ENCODE measurements around the gene EYA4. TPM values are rescaled to one million over a fixed set of nuclear protein-coding genes. Genes with fewer than 3 reads are reported as not detected.
"Not testable (repeated sequence)": the region's sequence is repeated elsewhere in the genome, so short reads cannot be mapped to it uniquely, and the experiment has no call there.

EYA4 gene
- total RNA-seq, 2 donors from 2014 or later, result not detected

DNA sequence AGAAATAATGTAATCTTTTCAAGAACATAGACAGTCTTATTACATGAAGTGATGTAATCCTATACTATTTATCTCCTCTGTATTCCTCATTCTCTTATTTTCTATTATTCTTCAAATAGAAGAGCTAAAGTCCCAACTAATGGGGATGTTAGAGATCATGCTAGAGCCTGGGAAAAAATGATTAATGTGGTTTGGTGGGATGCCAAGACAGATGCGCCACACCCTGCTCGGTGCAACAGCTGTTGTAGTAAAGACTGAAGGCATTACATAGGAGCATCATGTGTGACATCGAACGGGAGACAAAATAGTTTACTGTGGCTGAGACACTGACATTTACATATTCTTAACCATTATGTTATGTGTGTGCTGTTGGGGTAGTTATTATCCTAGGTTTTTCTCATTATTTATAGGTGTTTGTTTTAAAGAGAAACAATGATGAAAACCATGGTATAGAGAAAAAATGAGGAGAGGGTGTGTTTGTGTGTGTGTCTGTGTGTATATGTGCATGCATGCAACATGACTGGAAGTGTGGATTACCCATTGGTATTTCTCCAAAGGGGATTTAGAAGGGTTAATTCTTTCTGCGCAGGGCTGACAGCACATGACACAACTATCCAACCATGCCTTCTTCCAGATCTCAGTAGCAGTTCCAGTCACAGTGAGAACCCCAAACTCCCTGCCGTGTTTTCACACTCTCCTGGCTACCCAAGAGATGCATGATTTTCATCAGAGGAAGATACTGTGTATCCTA, 155.3 kb downstream of the EYA4 start:
- Mint-ChIP-seq H3K27ac (no peak overlapping the region), H3K36me3 (no peaks in the 10 kb centered on the region), H3K9me3 (peaks cover 4% of the 10 kb centered on the region in 2 donors)
- no peak for ATAC-seq
- no peak for DNase-seq (ENCODE audit: low spot score in 2 of 2)

DNA sequence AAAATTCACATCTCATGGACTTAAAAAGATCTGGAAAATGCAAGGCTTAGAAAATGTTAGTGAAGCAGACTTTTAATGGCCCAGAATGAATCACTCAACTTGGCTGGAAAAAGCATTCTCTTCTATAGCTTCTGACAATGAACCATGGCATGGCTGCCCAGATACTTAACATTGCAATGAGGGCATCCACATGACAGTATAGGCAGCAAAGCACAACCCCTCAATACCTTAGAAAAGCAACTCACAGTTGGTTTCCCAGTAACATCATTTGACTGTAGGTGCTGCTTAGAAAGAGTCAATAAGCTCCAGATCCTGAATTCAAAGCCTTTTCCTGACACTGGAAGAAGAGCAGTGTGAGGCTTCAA, 155.8 kb downstream of the EYA4 start:
- DNase-seq (ENCODE audit: low spot score in 2 of 2) (no peak), ATAC-seq (no peak)
- Mint-ChIP-seq H3K36me3 (no peaks in the 10 kb centered on the region), H3K9me3 (peaks cover 4% of the 10 kb centered on the region in 2 donors), H3K27ac (no peak overlapping the region)

DNA sequence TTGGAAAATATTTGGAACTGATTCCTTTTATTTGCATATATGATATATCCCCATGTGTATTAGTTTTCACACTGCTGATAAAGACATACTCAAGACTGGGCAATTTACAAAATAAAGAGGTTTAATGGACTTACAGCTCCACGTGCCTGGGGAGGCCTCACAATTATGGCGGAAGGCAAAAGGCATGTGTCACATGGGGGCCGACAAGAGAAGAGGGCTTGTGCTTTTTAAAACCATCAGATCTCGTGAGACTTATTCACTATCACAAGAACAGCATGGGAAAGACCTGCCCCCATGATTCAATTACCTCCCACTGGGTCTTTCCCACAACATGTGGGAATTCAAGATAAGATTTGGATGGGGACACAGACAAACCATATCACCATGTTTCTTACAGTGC, 156.4 kb downstream of the EYA4 start:
- not testable (repeated sequence) for DNase-seq (ENCODE audit: low spot score in 2 of 2); H3K36me3 Mint-ChIP-seq; ATAC-seq; H3K9me3 Mint-ChIP-seq; H3K27ac Mint-ChIP-seq

DNA sequence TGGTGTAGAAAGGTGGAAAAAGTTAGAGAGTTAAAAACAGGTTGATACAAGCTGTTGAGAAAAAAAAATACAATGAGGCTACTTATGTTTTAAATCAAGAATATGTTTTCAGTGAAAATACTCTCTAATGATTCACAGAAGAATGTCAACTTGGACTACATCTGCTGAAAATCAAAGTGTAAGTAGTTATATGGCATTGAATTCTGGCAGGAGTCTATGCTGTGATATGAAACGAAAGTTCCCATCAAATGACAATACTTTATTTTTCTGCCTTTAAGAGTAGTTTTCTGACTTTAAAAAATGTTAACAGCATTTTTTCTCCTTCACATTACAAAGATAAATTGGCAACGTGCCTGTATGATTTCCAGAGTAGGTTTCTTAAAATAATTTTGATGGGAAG, 158.3 kb downstream of the EYA4 start:
- Mint-ChIP-seq H3K36me3 (no peaks in the 10 kb centered on the region), H3K9me3 (peaks cover 4% of the 10 kb centered on the region in 2 donors), H3K27ac (no peak overlapping the region)
- ATAC-seq (no peak), DNase-seq (ENCODE audit: low spot score in 2 of 2) (no peak)

DNA sequence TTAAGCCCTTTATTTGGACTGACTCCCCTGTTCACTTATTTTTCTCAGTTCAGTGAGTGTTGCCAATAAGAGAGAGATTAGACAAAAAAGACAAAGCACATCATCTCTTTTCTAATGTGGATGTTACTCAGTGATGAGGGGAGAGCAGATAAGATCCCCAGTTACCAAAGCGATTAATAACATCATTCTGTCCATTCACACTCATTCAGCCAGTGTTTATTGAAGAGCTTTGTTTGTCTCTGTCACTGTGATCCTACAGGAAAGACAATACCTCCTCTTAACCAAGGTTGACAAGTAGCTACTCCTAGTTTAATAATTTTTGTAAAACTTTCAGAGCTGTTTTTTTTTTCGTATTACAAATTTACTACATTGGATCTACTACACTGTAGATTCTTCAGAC, 163.0 kb downstream of the EYA4 start:
- ATAC-seq (no peak), DNase-seq (ENCODE audit: low spot score in 2 of 2) (no peak)
- H3K36me3 Mint-ChIP-seq, result no peaks in the 10 kb centered on the region
- peaks cover 0 to 4% of the 10 kb centered on the region in 2 donors for H3K9me3 Mint-ChIP-seq
- no peak overlapping the region for H3K27ac Mint-ChIP-seq

DNA sequence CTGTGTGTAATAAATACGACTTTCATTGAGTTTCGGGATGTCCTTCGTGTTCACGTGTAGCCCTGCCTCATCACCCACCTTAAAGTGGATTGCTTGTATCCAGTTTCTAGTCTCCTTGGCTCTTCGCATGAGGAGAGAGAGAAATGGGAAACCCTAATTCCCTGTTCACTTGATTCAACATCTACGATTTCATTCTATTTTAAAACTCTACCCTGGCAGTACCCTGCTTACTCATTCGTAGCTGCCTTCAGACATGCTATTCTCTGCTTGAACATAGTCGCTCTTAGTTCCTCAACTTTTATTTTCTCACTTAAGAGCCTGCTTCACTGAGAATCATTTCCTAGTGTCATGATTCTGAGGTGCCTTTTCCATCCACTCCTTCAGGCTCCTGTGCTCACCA, 163.6 kb downstream of the EYA4 start:
- DNase-seq (ENCODE audit: low spot score in 2 of 2), result no peak
- Mint-ChIP-seq H3K36me3 (no peaks in the 10 kb centered on the region), H3K27ac (no peak overlapping the region), H3K9me3 (peaks cover 0 to 4% of the 10 kb centered on the region in 2 donors)
- ATAC-seq, result no peak

DNA sequence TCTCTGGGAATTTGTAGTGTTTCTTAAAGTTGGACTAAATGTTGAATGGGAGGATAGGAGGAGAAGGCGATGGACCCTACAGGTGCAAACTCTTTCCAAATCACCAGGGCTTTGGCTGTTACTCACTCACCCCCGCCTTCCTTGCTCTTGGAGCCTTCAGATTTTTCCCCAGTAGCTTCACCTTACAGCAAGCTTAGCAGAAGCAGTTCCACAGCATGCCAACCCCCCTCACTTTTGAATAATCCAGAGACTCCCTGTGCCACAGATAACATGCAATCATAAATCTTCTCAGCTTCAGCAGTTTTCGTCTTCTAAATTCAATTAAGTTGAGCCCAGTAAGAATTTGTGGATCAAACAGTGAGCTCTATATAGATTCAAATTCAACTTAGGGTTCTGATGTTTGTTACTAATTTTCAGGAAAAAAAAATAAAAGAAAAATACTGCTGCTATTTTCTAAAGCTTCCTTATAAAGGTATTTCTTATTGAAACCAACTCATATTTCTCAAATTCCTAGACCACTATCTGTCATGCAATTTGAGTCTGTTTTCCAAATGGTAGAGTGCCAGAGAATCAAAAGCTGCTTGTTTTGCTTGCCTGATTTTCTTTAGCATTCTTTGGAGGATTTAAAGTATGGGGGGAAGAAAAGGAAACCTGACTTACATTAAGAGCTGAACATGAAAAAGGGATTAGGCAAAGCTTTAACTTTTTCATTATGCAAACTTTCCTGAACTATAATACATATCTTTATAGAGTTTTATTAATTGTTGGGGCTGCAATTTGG, 166.4 kb downstream of the EYA4 start:
- no peaks in the 10 kb centered on the region for H3K36me3 Mint-ChIP-seq

DNA sequence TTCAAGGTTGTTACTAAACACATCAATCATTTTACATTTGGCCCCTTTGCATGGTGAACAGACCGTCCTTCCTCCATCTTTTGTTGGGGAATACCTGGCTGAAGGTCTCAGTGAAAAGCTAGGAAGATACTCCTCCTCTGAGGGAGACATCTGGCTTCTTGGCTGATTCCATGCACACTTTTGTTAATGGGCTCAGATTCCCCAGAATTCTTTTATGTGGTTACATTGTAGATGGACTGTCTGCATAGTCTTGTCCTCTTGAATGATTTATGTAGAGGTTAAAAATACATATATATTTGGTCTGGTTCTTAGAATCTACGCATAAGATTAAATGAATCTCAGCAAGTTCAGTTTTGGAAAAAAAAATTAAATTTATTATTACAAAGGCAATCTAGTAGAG, 167.0 kb downstream of the EYA4 start:
- no peak for DNase-seq (ENCODE audit: low spot score in 2 of 2)
- ATAC-seq, result no peak
- Mint-ChIP-seq H3K9me3 (no peaks in the 10 kb centered on the region), H3K27ac (no peak overlapping the region), H3K36me3 (no peaks in the 10 kb centered on the region)

More for the DNA sequence above, 166.4 kb downstream of the EYA4 start:
- H3K27ac Mint-ChIP-seq, result no peak overlapping the region
- no peak for ATAC-seq
- DNase-seq (ENCODE audit: low spot score in 2 of 2), result no peak
- no peaks in the 10 kb centered on the region for H3K9me3 Mint-ChIP-seq

DNA sequence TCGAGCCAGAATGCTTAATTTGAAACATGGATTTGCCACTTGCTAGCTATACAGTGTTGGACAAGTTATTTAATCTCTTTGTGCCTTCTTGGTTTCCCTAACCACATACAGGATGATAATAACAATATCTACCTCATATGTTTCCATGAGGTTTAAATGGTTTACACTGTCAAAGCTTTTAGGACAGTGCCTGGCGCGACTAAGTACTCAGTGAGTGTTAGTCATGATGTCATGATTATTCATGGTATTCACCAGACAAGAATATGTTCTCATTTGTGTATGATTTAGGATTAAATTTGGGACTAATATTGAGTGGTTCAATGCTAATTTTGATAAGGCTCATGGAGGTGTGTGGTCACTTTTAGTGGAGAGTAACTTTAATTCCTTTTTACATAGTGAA, 167.4 kb downstream of the EYA4 start:
- no peak overlapping the region for H3K27ac Mint-ChIP-seq
- no peaks in the 10 kb centered on the region for H3K36me3 Mint-ChIP-seq
- no peak for DNase-seq (ENCODE audit: low spot score in 2 of 2)
- no peak for ATAC-seq
- no peaks in the 10 kb centered on the region for H3K9me3 Mint-ChIP-seq

DNA sequence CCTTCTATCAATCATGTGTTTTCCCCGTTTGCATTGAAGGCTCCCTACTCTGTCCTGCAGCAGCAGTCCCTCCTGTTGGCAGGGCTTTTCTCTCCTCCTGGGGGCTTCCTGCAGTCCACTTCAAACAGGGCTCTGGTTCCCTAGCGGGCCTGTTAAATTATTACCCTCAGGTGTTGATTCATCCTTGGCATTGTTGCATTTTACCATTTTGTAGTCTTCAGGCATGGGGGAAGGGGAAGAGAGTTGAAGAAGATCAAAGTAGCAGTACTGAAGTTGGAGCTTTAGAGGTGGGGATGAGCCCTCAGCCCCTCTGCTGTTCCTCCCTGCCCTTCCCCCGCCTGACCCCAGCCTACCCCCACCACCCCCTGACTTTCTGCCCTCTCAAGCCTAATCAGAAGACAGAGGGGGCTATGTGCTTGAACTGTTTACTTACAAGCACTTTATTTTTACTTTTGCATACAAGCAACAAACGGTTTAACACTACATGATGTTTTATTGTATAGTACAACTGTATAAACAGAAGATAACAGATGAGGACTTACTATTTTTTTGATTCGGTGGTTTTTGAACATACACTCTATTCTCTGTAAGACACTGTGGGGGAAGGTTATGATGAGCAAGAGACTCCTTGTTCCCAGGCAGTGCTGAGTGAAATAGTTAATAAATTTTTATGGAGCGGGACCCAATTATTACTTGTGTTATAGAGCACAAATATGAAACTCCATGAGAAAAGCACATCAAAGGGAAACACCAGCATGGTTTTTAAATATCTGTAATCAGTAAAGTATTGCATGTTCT, 169.7 kb downstream of the EYA4 start:
- ATAC-seq (no peak), DNase-seq (ENCODE audit: low spot score in 2 of 2) (no peak)
- Mint-ChIP-seq H3K36me3 (no peaks in the 10 kb centered on the region), H3K9me3 (no peaks in the 10 kb centered on the region), H3K27ac (no peak overlapping the region)

DNA sequence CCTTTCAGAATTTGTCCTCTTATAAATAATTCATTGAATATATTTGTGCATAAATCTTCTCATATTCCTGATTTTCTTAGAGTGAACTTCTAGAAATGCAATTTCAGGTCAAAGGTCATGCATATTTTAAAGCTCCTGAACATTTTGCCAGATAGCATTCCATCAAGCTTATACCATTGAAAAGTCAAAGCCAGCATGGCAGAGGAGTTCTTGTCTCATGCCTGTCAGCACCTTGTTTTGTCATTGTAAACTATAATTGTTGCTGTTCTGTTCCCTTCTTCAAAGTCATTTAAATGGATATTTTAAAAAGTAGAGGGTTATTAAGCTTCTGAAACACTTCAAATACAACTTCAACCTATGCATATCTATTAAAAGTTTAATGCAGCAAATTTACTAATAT, 170.6 kb downstream of the EYA4 start:
- no peak for ATAC-seq
- H3K27ac Mint-ChIP-seq, result no peak overlapping the region
- no peaks in the 10 kb centered on the region for H3K36me3 Mint-ChIP-seq

DNA sequence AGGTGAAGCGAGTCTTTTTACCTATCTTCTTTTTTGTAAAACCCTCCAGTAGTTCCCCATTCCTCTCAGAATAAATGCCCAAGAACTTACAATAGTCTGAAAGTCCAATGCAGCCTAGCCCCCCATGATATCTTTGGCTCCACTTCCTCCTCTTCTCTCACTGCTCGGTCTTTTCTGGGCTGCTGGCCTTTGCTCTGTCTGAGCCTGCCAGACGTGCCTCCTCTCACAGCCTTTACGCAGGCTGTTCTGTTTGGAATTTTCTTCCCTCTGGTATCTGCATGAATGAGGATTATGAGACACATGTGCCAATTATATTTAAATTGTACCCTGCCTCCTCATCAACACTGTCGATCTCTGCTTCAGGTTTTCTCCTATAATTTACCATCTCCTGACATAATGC, 174.1 kb downstream of the EYA4 start:
- no peak overlapping the region for H3K27ac Mint-ChIP-seq
- H3K9me3 Mint-ChIP-seq, result no peaks in the 10 kb centered on the region
- ATAC-seq (no peak), DNase-seq (ENCODE audit: low spot score in 2 of 2) (no peak)
- no peaks in the 10 kb centered on the region for H3K36me3 Mint-ChIP-seq

More for the DNA sequence above, 170.6 kb downstream of the EYA4 start:
- no peak for DNase-seq (ENCODE audit: low spot score in 2 of 2)
- no peaks in the 10 kb centered on the region for H3K9me3 Mint-ChIP-seq

DNA sequence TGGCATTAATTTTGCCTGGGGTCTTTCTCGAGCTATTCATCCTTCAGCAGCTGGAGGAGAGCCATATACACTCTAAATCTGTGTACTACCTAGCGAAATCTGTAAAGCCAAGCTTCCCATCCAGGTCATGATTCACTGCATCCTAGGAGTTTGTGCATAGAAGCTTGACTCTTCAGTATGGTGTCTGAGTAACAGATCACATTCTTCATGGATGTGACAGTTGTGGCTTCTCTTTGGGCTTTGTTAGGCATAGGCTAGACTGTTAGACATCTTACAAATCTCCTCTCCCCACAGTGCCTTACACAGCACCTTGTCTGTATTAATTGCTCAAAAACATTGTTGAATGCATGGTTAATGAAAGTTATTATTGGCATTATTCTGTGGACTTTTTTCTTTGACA, 177.0 kb downstream of the EYA4 start:
- ATAC-seq (no peak), DNase-seq (ENCODE audit: low spot score in 2 of 2) (no peak)
- no peaks in the 10 kb centered on the region for H3K36me3 Mint-ChIP-seq
- H3K9me3 Mint-ChIP-seq, result no peaks in the 10 kb centered on the region
- no peak overlapping the region for H3K27ac Mint-ChIP-seq

DNA sequence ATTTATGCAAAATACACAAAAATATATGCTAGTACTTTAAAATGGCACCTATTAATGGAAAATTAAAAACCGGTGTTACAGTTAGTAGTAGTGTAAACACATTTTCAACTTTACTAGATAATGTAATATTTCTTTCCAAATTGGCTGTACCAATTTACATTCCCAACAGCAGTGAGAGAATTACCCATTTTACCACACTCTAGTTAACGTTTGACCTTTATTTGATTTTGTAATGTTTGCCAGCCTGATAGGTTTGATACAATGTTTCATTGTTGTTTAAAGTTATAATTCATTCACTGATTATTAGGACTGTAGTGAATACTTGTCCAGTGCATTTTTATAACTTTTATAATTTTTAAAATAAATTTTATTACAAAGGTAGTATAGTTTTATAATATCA, 182.1 kb downstream of the EYA4 start:
- Mint-ChIP-seq H3K27ac (no peak overlapping the region), H3K36me3 (no peaks in the 10 kb centered on the region), H3K9me3 (no peaks in the 10 kb centered on the region)
- DNase-seq (ENCODE audit: low spot score in 2 of 2) (no peak), ATAC-seq (no peak)

DNA sequence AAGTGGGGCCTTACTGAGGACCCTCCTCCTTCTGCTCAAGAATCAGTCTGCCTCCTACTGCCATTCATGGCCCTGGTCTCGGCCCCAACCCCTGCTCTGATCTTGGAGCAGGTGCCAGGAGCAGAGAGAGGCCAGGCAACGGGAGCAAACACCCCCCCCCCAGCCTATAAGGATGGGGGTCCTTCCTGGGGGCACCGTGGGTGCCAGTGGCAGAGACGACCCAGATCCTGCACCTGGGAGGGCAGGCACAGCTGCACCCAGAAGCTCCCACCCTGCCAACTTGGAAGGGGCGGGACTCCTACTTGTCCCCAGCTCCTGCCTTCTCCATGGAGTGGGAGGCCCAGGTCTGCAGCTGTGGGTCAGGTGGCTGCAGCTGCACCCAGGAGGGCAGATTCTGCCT, 183.2 kb downstream of the EYA4 start:
- Mint-ChIP-seq H3K36me3 (no peaks in the 10 kb centered on the region), H3K9me3 (no peaks in the 10 kb centered on the region), H3K27ac (no peak overlapping the region)
- ATAC-seq, result no peak
- no peak for DNase-seq (ENCODE audit: low spot score in 2 of 2)

DNA sequence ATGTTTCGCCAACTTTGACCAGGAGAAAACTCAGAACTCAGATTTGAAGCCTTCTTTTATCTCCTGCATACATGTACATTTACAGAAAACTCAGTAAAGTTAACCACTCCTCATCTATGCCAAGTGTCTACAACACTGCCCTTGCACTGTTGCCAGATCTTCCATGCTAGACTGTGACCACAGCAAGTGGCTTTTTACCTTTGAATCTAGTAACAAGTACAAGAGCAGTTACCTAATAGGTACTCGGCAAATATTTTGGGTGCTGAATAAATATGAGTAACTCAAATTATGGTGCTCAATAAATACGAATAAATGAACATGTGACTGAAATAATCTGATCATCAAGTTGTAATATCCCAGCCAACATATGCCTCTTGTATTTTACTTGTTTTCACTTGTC, 184.9 kb downstream of the EYA4 start:
- no peaks in the 10 kb centered on the region for H3K36me3 Mint-ChIP-seq
- no peak overlapping the region for H3K27ac Mint-ChIP-seq
- no peaks in the 10 kb centered on the region for H3K9me3 Mint-ChIP-seq
- no peak for ATAC-seq
- DNase-seq (ENCODE audit: low spot score in 2 of 2), result no peak

DNA sequence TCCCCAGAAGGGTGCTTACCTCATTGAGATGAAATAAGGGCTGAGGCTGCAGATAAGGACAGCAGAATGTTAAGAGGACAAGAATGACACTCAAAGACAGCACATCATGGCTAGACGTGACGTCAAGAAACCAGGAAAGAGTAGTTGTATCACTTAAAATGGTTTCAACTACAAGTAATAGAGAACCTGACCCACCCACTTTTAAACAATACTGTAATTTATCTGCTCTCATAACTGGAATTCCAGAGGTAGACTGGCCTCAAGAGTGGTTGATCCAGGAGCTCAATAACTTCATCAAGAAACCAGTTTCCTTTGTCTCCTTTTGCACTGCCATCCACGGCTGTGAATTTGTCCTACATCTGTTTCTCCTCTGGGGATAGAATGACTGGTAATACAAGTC, 187.1 kb downstream of the EYA4 start:
- Mint-ChIP-seq H3K36me3 (no peaks in the 10 kb centered on the region), H3K9me3 (no peaks in the 10 kb centered on the region), H3K27ac (no peak overlapping the region)
- no peak for ATAC-seq
- no peak for DNase-seq (ENCODE audit: low spot score in 2 of 2)
